Prostate gland (tissue), 2 donors: Measurements from ENCODE around the gene REXO4. TPM values are rescaled to one million over a fixed set of nuclear protein-coding genes. Genes with fewer than 3 reads are reported as not detected.

Experiments
- DNase-seq: peaks from one replicate; pipeline ENCODE4 v3.0.0-alpha.2; 2019; ENCODE audit warnings: low spot score
- H3K27ac ChIP-seq, 2 donors: fragments of 200-600 bp; sonication (generic); 2 replicates each; pipeline ENCODE4 v1.5.1; 2017 to 2019
- H3K27me3 ChIP-seq: fragments of 200-600 bp; sonication (generic); replicated peaks from 2 replicates; pipeline ENCODE4 v1.5.1; 2019; ENCODE audit not compliant: insufficient read depth
- H3K36me3 ChIP-seq, 2 donors: fragments of 200-600 bp; sonication (generic); 1 replicate in 1 of 2; 2 replicates in 1 of 2; pipeline versions ENCODE4 v1.5.1 to v1.8.1; 2017 to 2019
- H3K4me1 ChIP-seq: fragments of 200-600 bp; sonication (generic); replicated peaks from 2 replicates; pipeline ENCODE4 v1.5.1; 2019
- H3K4me3 ChIP-seq, 2 donors: fragments of 200-600 bp; sonication (generic); 2 replicates each; pipeline ENCODE4 v1.5.1; 2017 to 2019
- H3K9me3 ChIP-seq: fragments of 200-600 bp; sonication (generic); 2 replicates; pipeline ENCODE4 v1.5.1; 2017
- POLR2A ChIP-seq: fragments of 450-650 bp; IDR thresholded peaks from one replicate; pipeline ENCODE4 v1.6.1; 2016; ENCODE audit warnings: antibody characterized with exemption, mild to moderate bottlenecking
- POLR2AphosphoS5 ChIP-seq: sonication (generic); formaldehyde crosslinking; IDR thresholded peaks from one replicate; pipeline ENCODE4 v1.6.1; 2017; ENCODE audit warnings: antibody characterized with exemption
- WGBS: methylation state at CpG from one replicate; pipeline ENCODE4 v1.1.5; 2018; 5-methylcytosine and 5-hydroxymethylcytosine counted together
- intact Hi-C: fragments of 100-400 bp; cut with DNase I; formaldehyde crosslinking; loops from one replicate; pipeline ENCODE4 v1.14.2; 2022
- total RNA-seq, 2 donors: library from RNA; depleted of rRNA; stranded (reverse); fragments of >200 nt; gene quantifications; one replicate each; pipeline ENCODE4 v1.1.0, GENCODE V29; 2016
- TF ChIP-seq, protein P1 (sequence below), 4 experiments: fragments of 200-600 bp in 2 of 4; fragments of 450-650 bp in 2 of 4; sonication (generic) in 2 of 4; IDR thresholded peaks; 1 replicate in 3 of 4; 2 replicates in 1 of 4; pipeline ENCODE4 v1.5.1; 2016 to 2019; ENCODE audit warnings: antibody characterized with exemption in 4 of 4, mild to moderate bottlenecking in 2 of 4, moderate library complexity in 2 of 4

Gene REXO4
- total RNA-seq, 2 donors from 2014 or later: 20.8 to 34.5 TPM

DNA sequence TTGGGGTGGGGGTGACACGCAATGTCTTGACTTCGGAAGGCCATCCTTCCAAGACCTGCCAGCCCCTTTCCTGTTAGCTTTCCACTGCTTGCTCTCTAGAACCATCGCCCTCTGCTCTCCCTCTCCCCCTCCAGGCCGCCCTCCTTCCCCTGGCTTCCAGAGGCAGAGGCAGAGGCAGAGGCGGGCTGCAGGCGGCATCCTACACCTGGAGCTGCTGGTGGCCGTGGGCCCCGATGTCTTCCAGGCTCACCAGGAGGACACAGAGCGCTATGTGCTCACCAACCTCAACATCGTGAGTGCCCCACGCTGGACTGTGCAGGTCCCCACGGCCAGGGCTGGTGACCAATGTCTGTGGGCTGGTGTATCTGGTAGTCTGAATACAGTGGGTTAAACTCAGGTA, 6.4 kb upstream of the REXO4 start:
- 94% methylated on average over 10 of the region's 12 CpGs for WGBS
- intact Hi-C loops: no loop called here
- H3K27me3 ChIP-seq: no peaks in the 10 kb centered on the region
- no peaks in the 10 kb centered on the region for H3K4me1 ChIP-seq
- H3K36me3 ChIP-seq: no peaks in the 10 kb centered on the region
- no peaks in the 10 kb centered on the region for H3K9me3 ChIP-seq
- no peak overlapping the region for H3K27ac ChIP-seq
- TF ChIP-seq, protein P1, sequence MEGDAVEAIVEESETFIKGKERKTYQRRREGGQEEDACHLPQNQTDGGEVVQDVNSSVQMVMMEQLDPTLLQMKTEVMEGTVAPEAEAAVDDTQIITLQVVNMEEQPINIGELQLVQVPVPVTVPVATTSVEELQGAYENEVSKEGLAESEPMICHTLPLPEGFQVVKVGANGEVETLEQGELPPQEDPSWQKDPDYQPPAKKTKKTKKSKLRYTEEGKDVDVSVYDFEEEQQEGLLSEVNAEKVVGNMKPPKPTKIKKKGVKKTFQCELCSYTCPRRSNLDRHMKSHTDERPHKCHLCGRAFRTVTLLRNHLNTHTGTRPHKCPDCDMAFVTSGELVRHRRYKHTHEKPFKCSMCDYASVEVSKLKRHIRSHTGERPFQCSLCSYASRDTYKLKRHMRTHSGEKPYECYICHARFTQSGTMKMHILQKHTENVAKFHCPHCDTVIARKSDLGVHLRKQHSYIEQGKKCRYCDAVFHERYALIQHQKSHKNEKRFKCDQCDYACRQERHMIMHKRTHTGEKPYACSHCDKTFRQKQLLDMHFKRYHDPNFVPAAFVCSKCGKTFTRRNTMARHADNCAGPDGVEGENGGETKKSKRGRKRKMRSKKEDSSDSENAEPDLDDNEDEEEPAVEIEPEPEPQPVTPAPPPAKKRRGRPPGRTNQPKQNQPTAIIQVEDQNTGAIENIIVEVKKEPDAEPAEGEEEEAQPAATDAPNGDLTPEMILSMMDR (IDR thresholded peaks at IDR 0.05): no peak
- no peak for TF ChIP-seq POLR2A
- no peak for TF ChIP-seq POLR2AphosphoS5
- H3K4me3 ChIP-seq: no peak overlapping the region
- DNase-seq: no peak

GRCh38 chr9:133423216-133423615, 5.4 kb upstream of the REXO4 start:
- Histone ChIP-seq H3K27ac (no peak overlapping the region), H3K27me3 (no peaks in the 10 kb centered on the region), H3K9me3 (no peaks in the 10 kb centered on the region), H3K4me1 (no peaks in the 10 kb centered on the region), H3K36me3 (no peaks in the 10 kb centered on the region), H3K4me3 (no peak overlapping the region)
- intact Hi-C loops: no loop called here
- WGBS: 62% methylated on average over 3 of the region's 3 CpGs
- DNase-seq: no peak
- no peak for TF ChIP-seq POLR2A
- TF ChIP-seq, protein P1 (IDR thresholded peaks at IDR 0.05): no peak
- TF ChIP-seq POLR2AphosphoS5: no peak

DNA sequence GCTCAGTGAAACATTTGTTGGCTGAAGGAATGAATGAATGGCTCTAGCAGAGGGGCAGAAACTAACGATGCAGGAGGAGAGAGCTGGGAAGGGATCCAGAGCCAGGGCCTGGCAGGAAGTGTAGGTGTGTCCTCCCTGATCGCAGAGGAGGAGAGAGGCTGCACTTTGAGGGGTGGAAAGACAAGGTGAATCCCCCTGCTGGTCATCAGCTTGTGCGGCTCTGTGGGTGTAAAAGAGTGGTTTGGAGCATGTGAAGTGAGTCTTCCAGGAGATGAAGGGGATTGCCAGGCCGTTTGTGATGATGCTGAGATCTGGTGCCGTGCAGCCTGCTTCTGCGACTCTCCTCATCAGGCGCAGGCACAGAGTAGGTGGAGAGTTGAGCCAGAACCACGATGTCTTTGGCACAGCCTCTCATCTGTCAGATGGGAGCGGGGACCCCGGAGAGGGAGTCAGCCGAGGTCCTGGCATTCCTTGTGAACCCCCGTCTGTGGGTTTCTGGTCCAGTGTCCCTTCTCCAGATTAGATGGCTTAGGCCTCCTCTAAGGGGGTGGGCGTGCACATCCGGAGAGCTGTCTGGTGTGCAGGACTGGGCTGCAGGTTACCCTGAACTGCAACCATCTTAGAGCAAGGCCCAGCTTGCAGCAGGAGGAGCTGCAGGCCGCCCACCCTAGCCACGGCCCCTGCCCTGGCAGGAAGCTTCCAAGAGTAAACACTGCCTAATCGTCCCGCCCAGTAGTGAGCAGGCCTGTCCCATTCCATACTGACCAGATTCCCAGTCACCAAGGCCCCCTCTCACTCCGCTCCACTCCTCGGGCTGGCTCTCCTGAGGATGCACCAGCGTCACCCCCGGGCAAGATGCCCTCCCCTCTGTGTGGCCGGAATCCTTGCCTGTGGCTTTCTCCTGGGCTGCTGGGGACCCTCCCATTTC, 4.1 kb upstream of the REXO4 start, which contains the start of gene ADAMTS13:
Gene ADAMTS13, plus strand, starts transcription at position 753 of the 928 bp plus-strand sequence. Its CDS starts 77 bp downstream, at position 830.
- 46% methylated on average over 23 of the region's 23 CpGs for WGBS
- Histone ChIP-seq H3K27ac (no peak within 1 kb of the TSS), H3K36me3 (no peaks in the 10 kb centered on the region), H3K27me3 (no peaks in the 10 kb centered on the region), H3K9me3 (no peaks in the 10 kb centered on the region), H3K4me3 (no peak within 1 kb of the TSS), H3K4me1 (no peaks in the 10 kb centered on the region)
- DNase-seq: no peak
- TF ChIP-seq POLR2AphosphoS5: no peak
- TF ChIP-seq POLR2A: no peak
- TF ChIP-seq, protein P1 (IDR thresholded peaks at IDR 0.05): no peak
- intact Hi-C loops: no loop called here

DNA sequence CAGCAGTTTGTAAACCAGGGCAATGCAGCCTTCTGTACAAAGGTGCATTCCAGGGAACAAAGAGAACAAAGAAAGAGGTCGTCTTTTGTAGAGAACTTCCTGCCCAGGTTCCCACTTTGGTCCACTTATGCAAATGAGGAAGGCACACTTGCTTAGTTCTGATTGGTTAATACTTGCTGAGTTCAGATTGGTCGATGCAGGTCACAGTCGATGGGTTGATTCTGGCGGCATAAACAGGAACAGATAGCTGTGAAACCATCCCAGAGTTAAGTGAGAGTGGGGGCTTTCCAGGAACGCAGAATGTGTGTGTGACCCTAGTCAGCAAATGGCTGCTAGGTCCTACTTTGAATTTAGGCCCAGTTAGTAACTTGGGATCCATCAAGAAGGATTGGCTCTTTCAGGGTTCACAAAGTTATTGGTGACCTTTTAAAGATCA, 2.6 kb upstream of the REXO4 start:
- H3K27me3 ChIP-seq: no peaks in the 10 kb centered on the region
- H3K36me3 ChIP-seq: no peaks in the 10 kb centered on the region
- H3K27ac ChIP-seq: no peak overlapping the region
- no peak for DNase-seq
- no peaks in the 10 kb centered on the region for H3K9me3 ChIP-seq
- 62% methylated on average over 5 of the region's 5 CpGs for WGBS
- no peaks in the 10 kb centered on the region for H3K4me1 ChIP-seq
- TF ChIP-seq POLR2AphosphoS5 (no peak), POLR2A (no peak)
- TF ChIP-seq, protein P1 (IDR thresholded peaks at IDR 0.05): no peak
- H3K4me3 ChIP-seq: no peak overlapping the region
- intact Hi-C loops: no loop called here
